ENCODE measurements around the gene ODF2. TPM values are rescaled to one million over a fixed set of nuclear protein-coding genes. Genes with fewer than 3 reads are reported as not detected.

ODF2 gene
- polyA plus RNA-seq, 1 of the 3 experiments (the other 2 are of a cell fraction): 35.7 TPM

- Histone ChIP-seq H2AFZ (ENCODE audit: low read depth) (no peak overlapping the region), H3K36me3 (replicated peaks in 1 of 2; ENCODE audit: control insufficient read depth in 1 of 2, insufficient read depth in 2 of 2, low read length in 1 of 2) (no peaks in the 10 kb centered on the region), H3K9me3 (no peaks in the 10 kb centered on the region), H3K9me2 (no peaks in the 10 kb centered on the region), H3K4me3 (ENCODE audit: low read depth in 2 of 2, low read length in 1 of 2) (no peak overlapping the region), H3K79me2 (ENCODE audit: insufficient read depth) (no peaks in the 10 kb centered on the region), H4K20me1 (ENCODE audit: insufficient read depth) (no peaks in the 10 kb centered on the region), H3K4me2 (no peak overlapping the region), H3K27me3 (ENCODE audit: insufficient read depth) (no peaks in the 10 kb centered on the region), H3K27ac (ENCODE audit: low read depth in 2 of 2, low read length in 1 of 2) (no peak overlapping the region), H3K9ac (no peak overlapping the region), H3F3A (replicated peaks; ENCODE audit: insufficient read depth) (no peaks in the 10 kb centered on the region), H3K4me1 (ENCODE audit: control insufficient read depth in 1 of 2, insufficient read depth in 2 of 2, low read depth in 1 of 2, low read length in 1 of 2) (no peaks in the 10 kb centered on the region)
- WGBS (ENCODE audit: low lambda C conversion rate): 98% methylated on average over 2 of the region's 2 CpGs
- TF ChIP-seq REST (IDR thresholded peaks at IDR 0.05; ENCODE audit: low read depth, low read length) (no peak), FOXJ3 (CRISPR knock-in tag; IDR thresholded peaks at IDR 0.05) (no peak), NFIC (IDR thresholded peaks at IDR 0.05; ENCODE audit: borderline replicate concordance) (no peak), SMC3 (IDR thresholded peaks at IDR 0.05; ENCODE audit: low read depth, low read length) (no peak), FOXM1 (IDR thresholded peaks at IDR 0.05; ENCODE audit: low read depth) (no peak), RCOR1 (IDR thresholded peaks at IDR 0.05; ENCODE audit: low read length) (no peak), RAD21 (IDR thresholded peaks at IDR 0.05; ENCODE audit: low read length) (no peak), CTCF (IDR thresholded peaks at IDR 0.05) (no peak), SIN3A (IDR thresholded peaks at IDR 0.05; ENCODE audit: borderline replicate concordance, low read depth, low read length) (no peak), EZH2phosphoT487 (IDR thresholded peaks at IDR 0.05; ENCODE audit: borderline replicate concordance, low read depth) (no peak), TCF12 (IDR thresholded peaks at IDR 0.05) (no peak), RFX5 (IDR thresholded peaks at IDR 0.05; ENCODE audit: low read length) (no peak), JUND (IDR thresholded peaks at IDR 0.05) (no peak), RXRA (IDR thresholded peaks at IDR 0.05; ENCODE audit: borderline replicate concordance, low read depth) (no peak)
- TF ChIP-seq, protein P1, sequence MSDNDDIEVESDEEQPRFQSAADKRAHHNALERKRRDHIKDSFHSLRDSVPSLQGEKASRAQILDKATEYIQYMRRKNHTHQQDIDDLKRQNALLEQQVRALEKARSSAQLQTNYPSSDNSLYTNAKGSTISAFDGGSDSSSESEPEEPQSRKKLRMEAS (IDR thresholded peaks at IDR 0.05; ENCODE audit: low read depth): no peak
- no peak for DNase-seq
- ChIA-PET CTCF (interaction anchor here (0.6 to 5.5 kb wide), 2 partner anchors 10 to 85 kb away, joined by 3 to 31 read pairs; no protein-coding TSS in a partner anchor), POLR2A (no interaction called here)
Measured at GRCh38 chr9:128448746-128449145, 7.1 kb upstream of the ODF2 start.
